NB4 (cell line): ENCODE measurements around the gene MYD88.

Experiments used
- DNase-seq: peaks from one replicate; pipeline ENCODE4 v3.0.0; 2010; ENCODE audit warnings: low read depth
- H3K4me3 ChIP-seq: one replicate; pipeline ENCODE4 v1.5.1; 2011; ENCODE audit warnings: mild to moderate bottlenecking, low read depth, low read length, moderate library complexity
- CTCF ChIP-seq: IDR thresholded peaks from one replicate; pipeline ENCODE4 v1.5.1; 2012; ENCODE audit warnings: low read depth, low read length
- MAX ChIP-seq: IDR thresholded peaks from 2 replicates; pipeline ENCODE4 v1.6.1; 2011; ENCODE audit warnings: low read depth, low read length
- MYC ChIP-seq: IDR thresholded peaks from 2 replicates; pipeline ENCODE4 v1.6.1; 2011; ENCODE audit warnings: low read depth, low read length
- POLR2A ChIP-seq: IDR thresholded peaks from 2 replicates; pipeline ENCODE4 v1.6.1; 2011; ENCODE audit warnings: mild to moderate bottlenecking; ENCODE audit not compliant: insufficient read length; ENCODE audit errors: extremely low read depth

The MYD88 gene

GRCh38 chr3:38152609-38153008 is 14.1 kb downstream of the MYD88 start:
- TF ChIP-seq POLR2A (no peak), MAX (no peak), MYC (no peak), CTCF (no peak)
- DNase-seq = no peak
- no peak overlapping the region for H3K4me3 ChIP-seq

GRCh38 chr3:38153221-38153620 is 14.8 kb downstream of the MYD88 start:
- no peak for DNase-seq
- TF ChIP-seq POLR2A (no peak), MYC (no peak), MAX (no peak)
- H3K4me3 ChIP-seq = no peak overlapping the region

GRCh38 chr3:38154033-38154494 is 15.6 kb downstream of the MYD88 start:
- H3K4me3 ChIP-seq = no peak overlapping the region
- TF ChIP-seq MAX (no peak), MYC (no peak), POLR2A (no peak), CTCF (no peak)
- DNase-seq = peak; percentile 55

DNA sequence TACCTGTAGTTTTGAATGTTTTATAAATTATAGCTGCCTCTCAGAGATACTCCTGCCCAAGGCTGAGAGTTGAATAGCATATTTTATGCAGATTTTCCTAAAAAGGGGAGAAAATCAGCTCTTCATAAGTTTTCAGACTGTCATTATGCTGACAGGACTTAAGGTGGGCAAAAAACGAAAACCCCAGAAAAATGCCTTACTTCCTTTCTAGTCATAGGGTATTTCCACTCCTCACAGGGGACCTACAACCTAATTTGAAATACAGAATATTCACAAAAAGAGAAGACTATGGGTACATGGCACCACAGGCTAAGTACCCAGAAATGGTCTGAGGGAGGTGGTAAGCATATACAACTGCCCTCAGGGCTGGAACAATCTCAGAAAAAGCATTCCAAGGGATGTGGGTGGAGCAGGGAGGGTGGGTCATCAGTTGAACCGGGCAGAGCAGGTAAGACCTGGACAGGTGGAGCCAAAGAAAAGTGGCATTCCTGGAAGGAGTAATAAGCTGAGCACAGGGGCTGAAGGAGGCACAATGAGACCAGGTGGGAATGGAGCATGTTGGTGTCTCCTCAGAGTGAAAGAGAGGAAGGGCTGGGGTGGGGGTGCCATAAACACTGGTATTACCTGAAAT is 16.3 kb downstream of the MYD88 start:
- TF ChIP-seq MYC (no peak), POLR2A (no peak), MAX (no peak), CTCF (no peak)
- no peak for DNase-seq
- H3K4me3 ChIP-seq = no peak overlapping the region

GRCh38 chr3:38155825-38156224 is 17.4 kb downstream of the MYD88 start:
- no peak for DNase-seq
- TF ChIP-seq MYC (no peak), POLR2A (no peak), MAX (no peak), CTCF (no peak)
- no peak overlapping the region for H3K4me3 ChIP-seq

DNA sequence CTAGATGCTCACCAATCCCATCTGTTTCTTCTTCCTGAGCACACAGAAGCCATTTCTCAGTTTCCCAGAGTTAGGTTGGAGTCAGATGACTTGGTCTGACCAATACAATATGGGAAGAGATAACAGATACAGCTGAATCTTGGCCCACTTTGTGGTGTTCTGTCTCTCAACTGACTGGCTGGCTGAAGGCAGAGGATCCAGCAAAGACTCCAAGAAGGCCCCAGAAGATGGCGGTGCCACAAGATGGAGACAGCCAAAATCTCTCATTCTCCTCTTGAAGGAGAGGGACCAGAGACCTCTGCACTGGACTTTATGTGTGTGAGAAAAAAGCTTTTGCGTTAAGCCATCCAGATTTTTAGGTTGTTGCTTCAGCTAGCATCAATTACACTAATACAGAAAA is 18.7 kb downstream of the MYD88 start:
- DNase-seq = no peak
- TF ChIP-seq MYC = no peak
- TF ChIP-seq MAX = no peak
- no peak for TF ChIP-seq CTCF
- no peak for TF ChIP-seq POLR2A

More for the DNA sequence above, 18.7 kb downstream of the MYD88 start:
- H3K4me3 ChIP-seq = no peak overlapping the region
